GM18907 (cell line): ENCODE measurements around the gene NGEF.
"Not testable (repeated sequence)": the region's sequence is repeated elsewhere in the genome, so short reads cannot be mapped to it uniquely, and the experiment has no call there.

Experiments
- ATAC-seq: cut with Tn5 transposase; IDR thresholded peaks from one replicate; pipeline ENCODE4 v1.9.1; 2021; ENCODE audit warnings: mild to moderate bottlenecking, moderate library complexity; ENCODE audit not compliant: unreplicated experiment

The NGEF gene

DNA sequence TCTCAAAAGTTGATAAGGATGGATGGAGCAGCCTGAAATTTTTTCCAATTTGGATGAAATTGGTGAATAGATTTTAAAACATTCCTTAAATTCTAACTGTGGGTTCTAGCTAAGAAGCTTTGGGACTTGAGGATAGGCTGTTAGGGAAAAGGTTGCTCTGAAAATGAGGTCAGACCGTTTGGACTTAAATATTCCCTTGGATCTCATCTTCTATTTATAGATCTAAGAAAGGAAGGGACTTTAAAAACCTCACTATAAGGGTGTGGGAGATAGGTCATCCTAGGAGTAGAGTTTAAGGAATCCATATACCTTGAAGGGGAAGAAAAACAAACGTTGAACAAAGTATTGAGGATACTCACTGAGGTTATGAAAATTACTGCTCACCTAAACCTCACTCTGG, 160.4 kb downstream of the NGEF start:
- no peak for ATAC-seq

DNA sequence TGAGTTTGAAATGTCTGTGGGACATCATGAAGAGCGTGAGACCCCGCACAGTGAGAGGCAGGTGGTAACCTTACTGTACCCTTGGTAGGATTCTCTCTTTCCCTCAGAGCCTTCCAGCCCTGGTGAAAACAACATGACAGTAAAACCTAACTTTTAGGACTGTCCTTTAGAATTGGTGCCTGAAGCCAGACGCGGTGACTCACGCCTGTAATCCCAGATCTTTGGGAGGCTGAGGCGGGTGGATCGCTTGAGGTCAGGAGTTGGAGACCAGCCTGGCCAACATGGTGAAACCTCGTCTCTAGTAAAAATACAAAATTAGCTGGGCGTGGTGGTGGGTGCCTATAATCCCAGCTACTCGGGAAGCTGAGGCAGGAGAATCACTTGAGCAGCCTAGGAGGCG, 161.0 kb downstream of the NGEF start:
- not testable (repeated sequence) for ATAC-seq

- ATAC-seq: no peak
These were observed 163.0 kb downstream of the NGEF start for GRCh38 chr2:232850039-232850438.

DNA sequence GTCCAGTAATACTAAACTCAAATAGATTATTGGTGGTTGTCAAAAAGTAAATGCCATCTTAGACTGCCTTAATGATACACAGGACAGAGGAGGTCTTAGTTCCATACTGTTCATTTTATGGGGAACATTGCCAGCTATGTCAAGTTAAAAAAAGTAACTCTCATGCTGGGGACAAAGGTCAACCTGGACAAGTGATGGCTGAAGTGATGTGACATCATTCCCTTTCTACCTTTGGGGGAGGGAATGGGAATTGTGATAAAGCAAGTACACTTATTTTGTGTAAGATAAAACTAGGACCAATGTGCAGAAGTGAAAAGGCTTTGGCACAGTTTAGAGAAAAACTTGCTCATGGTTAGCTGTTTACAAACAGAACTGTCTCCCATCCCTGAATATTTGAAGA, 167.0 kb downstream of the NGEF start:
- no peak for ATAC-seq

DNA sequence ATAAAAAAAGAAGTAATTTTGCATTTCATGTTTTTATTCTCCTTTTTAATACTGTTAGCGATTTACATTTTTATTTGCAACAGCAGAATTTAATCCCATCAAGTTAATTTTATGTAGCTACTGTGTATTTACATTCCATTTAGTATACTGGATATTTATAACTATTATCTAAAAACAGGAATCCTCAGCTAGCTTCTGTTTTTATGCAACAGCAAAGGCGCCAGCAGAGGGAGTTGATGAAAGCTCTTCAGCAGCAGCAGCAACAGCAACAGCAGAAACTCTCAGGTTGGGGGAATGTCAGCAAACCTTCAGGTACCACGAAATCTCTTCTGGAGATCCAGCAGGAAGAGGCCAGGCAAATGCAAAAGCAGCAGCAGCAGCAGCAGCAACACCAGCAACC, 169.2 kb downstream of the NGEF start:
- ATAC-seq: no peak

GRCh38 chr2:232842689-232843088, 170.4 kb downstream of the NGEF start:
- ATAC-seq: no peak

DNA sequence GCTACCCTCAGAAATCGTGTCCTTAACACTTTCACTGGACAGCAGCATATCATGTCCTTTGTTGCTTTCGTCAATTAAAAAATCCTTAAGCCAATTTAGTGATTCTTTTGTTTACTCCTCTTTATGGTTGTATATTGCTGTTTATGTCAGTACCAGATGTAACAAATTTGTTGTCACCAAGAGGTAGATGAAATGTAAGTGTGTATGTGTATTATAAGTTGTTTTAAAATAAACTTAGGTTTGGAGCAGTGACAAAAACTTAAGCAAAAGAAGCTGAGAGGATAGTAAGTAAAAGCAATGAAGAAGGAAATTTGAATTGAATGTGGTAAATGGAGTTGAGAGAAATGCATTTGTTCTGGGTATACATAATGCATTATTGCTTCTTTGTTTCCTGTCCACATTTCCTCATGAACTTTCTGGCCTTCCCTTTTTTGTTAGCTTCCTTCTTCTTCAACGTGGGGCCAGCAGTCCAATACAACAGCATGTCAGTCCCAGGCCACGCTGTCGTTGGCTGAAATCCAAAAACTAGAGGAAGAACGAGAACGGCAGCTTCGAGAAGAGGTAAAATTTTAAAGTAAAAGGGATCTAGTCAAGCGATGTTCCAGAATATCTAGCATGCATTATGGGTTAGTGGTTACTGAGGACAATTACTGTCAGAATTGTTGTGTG, 173.5 kb downstream of the NGEF start:
- ATAC-seq: no peak

DNA sequence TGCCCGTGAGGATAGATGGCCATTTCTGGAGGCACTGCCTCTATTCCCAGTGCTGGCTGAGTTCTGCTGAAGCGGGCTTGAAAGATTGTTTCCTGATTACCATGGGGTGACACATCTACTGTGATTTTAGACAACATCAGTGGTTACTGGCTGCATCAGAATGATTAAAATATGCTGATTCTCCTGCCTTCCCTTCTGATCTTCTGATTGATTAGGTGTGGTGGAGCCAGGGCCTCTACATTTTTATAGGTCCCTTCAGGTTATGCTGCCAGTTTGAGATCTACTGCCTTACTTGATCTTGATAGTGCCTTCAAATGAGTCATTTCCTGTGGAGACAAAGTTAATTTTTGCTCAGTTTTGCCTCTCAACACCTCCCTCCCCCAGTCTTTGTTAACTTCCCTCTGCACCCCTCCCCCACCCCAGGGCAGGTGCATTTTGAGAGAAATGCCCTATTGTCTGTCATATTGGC, 174.6 kb downstream of the NGEF start:
- ATAC-seq: peak; percentile 73

GRCh38 chr2:232836934-232837333, 176.1 kb downstream of the NGEF start:
- ATAC-seq: no peak

- no peak for ATAC-seq
These were observed 177.3 kb downstream of the NGEF start for GRCh38 chr2:232835687-232836208.

GRCh38 chr2:232833830-232834229, 179.2 kb downstream of the NGEF start:
- ATAC-seq: no peak

DNA sequence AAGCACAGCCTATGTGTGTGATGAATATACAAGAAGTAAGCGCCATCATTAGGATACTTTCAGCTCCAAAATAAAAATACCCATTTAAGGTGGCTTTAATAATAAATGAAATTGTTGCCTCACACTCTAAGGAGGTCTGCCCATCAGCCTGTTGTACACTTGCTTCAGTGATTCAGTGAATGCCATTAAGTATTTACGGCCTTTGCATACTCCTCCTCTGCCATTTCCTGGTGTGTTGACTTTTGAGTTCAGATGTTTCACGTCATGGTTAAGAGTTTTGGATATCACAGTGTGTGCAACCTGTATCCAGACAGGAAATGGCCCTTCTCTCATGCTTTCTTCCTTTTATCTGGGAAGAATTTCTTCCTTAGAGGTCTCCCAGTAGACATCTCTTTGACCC, 181.6 kb downstream of the NGEF start:
- ATAC-seq: no peak

DNA sequence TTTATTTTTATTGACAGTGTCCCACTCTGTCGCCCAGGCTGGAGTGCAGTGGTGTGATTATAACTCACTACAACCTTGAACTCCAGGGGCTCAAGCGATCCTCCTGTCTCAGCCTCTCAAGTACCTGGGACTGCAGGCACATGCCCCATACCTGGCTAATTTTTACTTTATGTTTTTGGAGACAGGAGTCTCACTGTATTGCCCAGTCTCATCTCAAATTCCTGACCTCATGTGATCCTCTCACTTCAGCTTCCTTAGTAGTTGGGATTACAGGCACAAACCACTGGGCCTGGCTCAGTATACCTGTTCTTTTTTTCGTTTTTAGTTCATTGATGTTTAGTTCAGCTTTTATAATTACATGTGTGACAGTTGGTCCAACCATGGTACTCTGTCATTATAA, 183.1 kb downstream of the NGEF start:
- no peak for ATAC-seq
